Purkinje cell (primary cell): ENCODE data around the gene CCDC184. TPM values are rescaled to one million over a fixed set of nuclear protein-coding genes. Genes with fewer than 3 reads are reported as not detected.

ENCODE experiments used
- polyA plus RNA-seq: library from polyadenylated mRNA; unstranded; fragments of >200 nt; fragmentation: Nextera tagmentation; gene quantifications from 2 replicates; pipeline ENCODE4 v1.2.1, GENCODE V29; 2014

CCDC184 gene
- polyA plus RNA-seq: 41.6 and 68.9 TPM in 2 replicates

GRCh38 chr12:48183091-48183875 is at the start of gene CCDC184:
Gene CCDC184, plus strand, starts transcription at chr12:48183644. Its CDS starts 479 bp downstream, at chr12:48184123.

GRCh38 chr12:48157018-48157888 is 26.2 kb upstream of the CCDC184 start, which contains the start of gene ASB8:
Gene ASB8, minus strand, starts transcription at chr12:48157515. Its CDS starts 4,019 bp downstream, at chr12:48153496.

GRCh38 chr12:48203192-48203591 is 19.7 kb downstream of the CCDC184 start, which contains the start of gene OR10AD1:
Gene OR10AD1, minus strand, starts transcription at chr12:48203292. Its CDS starts 0 bp downstream, at chr12:48203292.

Other genes with a start within 250 kb of the CCDC184 start
- 38.4 and 43.6 TPM in 2 replicates for gene TMEM106C, start 220.0 kb upstream of the CCDC184 start, polyA plus RNA-seq
- not detected in 2 replicates for gene COL2A1, start 179.2 kb upstream of the CCDC184 start, polyA plus RNA-seq
- gene SENP1, start 77.6 kb upstream of the CCDC184 start, polyA plus RNA-seq: 1.3 and 1.5 TPM in 2 replicates
- gene PFKM, start 64.3 kb upstream of the CCDC184 start, polyA plus RNA-seq: 147 and 158 TPM in 2 replicates
- gene ASB8, start 26.1 kb upstream of the CCDC184 start, polyA plus RNA-seq: 34.2 and 50.2 TPM in 2 replicates
- not detected in 2 replicates for gene OR10AD1, start 19.6 kb downstream of the CCDC184 start, polyA plus RNA-seq
- 4.8 and 7.6 TPM in 2 replicates for gene ZNF641, start 167.3 kb downstream of the CCDC184 start, polyA plus RNA-seq